Stimulated activated CD4-positive, alpha-beta T cell treated with anti-CD3 and anti-CD28 coated beads, Interleukin-1b, Interleukin-23, amount 100 ng/mL, for 48 hours (primary cell): ENCODE results near the gene UNC13D.
"Not testable (repeated sequence)": the region's sequence is repeated elsewhere in the genome, so short reads cannot be mapped to it uniquely, and the experiment has no call there.

Experiments
- DNase-seq: peaks from one replicate; pipeline ENCODE4 v3.0.0-alpha.2; 2020

The UNC13D gene

GRCh38 chr17:75791254-75791653 lies 53.0 kb downstream of the UNC13D start:
- no peak for DNase-seq

GRCh38 chr17:75785016-75785890 lies 59.0 kb downstream of the UNC13D start:
- peak; percentile 92 for DNase-seq

GRCh38 chr17:75784473-75785015 lies 59.7 kb downstream of the UNC13D start, which contains the start of gene UNK:
UNK (plus strand) TSS chr17:75784806; CDS start chr17:75784881, 75 bp downstream.
- DNase-seq: peak; percentile 96

- DNase-seq: no peak
Observed at GRCh38 chr17:75783803-75784472, 60.3 kb downstream of the UNC13D start.

- DNase-seq: no peak
Observed at GRCh38 chr17:75783069-75783783, 61.0 kb downstream of the UNC13D start.

GRCh38 chr17:75779987-75780889 lies 64.0 kb downstream of the UNC13D start:
- DNase-seq: no peak

- peak; percentile 96 for DNase-seq
Observed at GRCh38 chr17:75779250-75779986, 64.8 kb downstream of the UNC13D start.

- no peak for DNase-seq
Observed at GRCh38 chr17:75778861-75779249, 65.3 kb downstream of the UNC13D start.

- DNase-seq: not testable (repeated sequence)
Observed at GRCh38 chr17:75778066-75778860, 65.9 kb downstream of the UNC13D start.

GRCh38 chr17:75777296-75777922 lies 66.8 kb downstream of the UNC13D start:
- no peak for DNase-seq
